Endothelial cell of umbilical vein (primary cell): ENCODE data around the gene TRABD2A. TPM values are rescaled to one million over a fixed set of nuclear protein-coding genes. Genes with fewer than 3 reads are reported as not detected.

Source experiments
- BruUV-seq: library from RNA; stranded (reverse); fragments of 400-500 nt; replicated peaks from 2 replicates; lab custom pipeline; 2021; lab: Mats Ljungman, UMichigan
- CTCF ChIA-PET: fragments of 300-600, 350-600 bp; sonication (Branson Sonifier 250); formaldehyde crosslinking; loops from one replicate; lab custom pipeline; 2021; ENCODE audit warnings: antibody characterized with exemption, inconsistent platforms; lab: Charles Lee
- POLR2A ChIA-PET: fragments of 300-600, 350-600 bp; sonication (Branson Sonifier 250); formaldehyde crosslinking; loops from one replicate; lab custom pipeline; 2021; ENCODE audit warnings: antibody characterized with exemption, inconsistent platforms; lab: Charles Lee
- DNase-seq: peaks from one replicate; pipeline ENCODE4 v3.0.0-alpha.2; 2011; ENCODE audit warnings: low read depth, low spot score
- FAIRE-seq: peaks from 2 replicates; lab custom pipeline; 2011; peaks lifted over from hg19 to GRCh38; lab: Jason Lieb, UNC
- H2AFZ ChIP-seq: 2 replicates; pipeline ENCODE4 v1.6.0; 2012; ENCODE audit warnings: low read depth, low read length, control low read depth, inconsistent platforms
- H3K27ac ChIP-seq: 2 replicates; pipeline ENCODE4 v1.5.1; 2011; ENCODE audit warnings: low read depth, mild to moderate bottlenecking, control low read depth, low read length, moderate library complexity; ENCODE audit not compliant: insufficient read depth
- H3K27me3 ChIP-seq, 2 experiments: 2 replicates each; pipeline versions ENCODE4 v1.6.0 to v1.6.1; 2011; ENCODE audit warnings: low read length in 2 of 2, mixed read lengths in 1 of 2; ENCODE audit not compliant: control insufficient read depth in 2 of 2, insufficient read depth in 2 of 2
- H3K36me3 ChIP-seq, 2 experiments: 2 replicates in 1 of 2; 3 replicates in 1 of 2; pipeline ENCODE4 v1.5.1; 2011; ENCODE audit warnings: low read length in 2 of 2, mild to moderate bottlenecking in 1 of 2, moderate library complexity in 1 of 2; ENCODE audit not compliant: control insufficient read depth in 2 of 2, insufficient read depth in 2 of 2; ENCODE audit errors: extremely low read depth in 1 of 2
- H3K4me1 ChIP-seq: 3 replicates; pipeline ENCODE4 v1.5.1; 2011; ENCODE audit warnings: mild to moderate bottlenecking, low read length; ENCODE audit not compliant: control insufficient read depth, insufficient read depth; ENCODE audit errors: extremely low read depth
- H3K4me2 ChIP-seq: 2 replicates; pipeline ENCODE4 v1.6.1; 2011; ENCODE audit warnings: low read length, control low read depth, mixed read lengths; ENCODE audit not compliant: insufficient read depth
- H3K4me3 ChIP-seq, 3 experiments: fragments of 200-600 bp in 1 of 3; sonication (generic), shearing (Covaris generic) in 1 of 3; replicated peaks in 1 of 3; 2 replicates each; pipeline ENCODE4 v1.5.1; 2011 to 2016; ENCODE audit warnings: control low read depth in 3 of 3, low read length in 3 of 3, mild to moderate bottlenecking in 2 of 3, inconsistent platforms in 1 of 3, low read depth in 1 of 3, moderate library complexity in 1 of 3; ENCODE audit not compliant: insufficient read depth in 1 of 3
- H3K79me2 ChIP-seq: 2 replicates; pipeline ENCODE4 v1.6.0; 2012; ENCODE audit warnings: low read length, inconsistent platforms; ENCODE audit not compliant: control insufficient read depth, insufficient read depth
- H3K9ac ChIP-seq: replicated peaks from 2 replicates; pipeline ENCODE3; 2011; ENCODE audit warnings: low read length, control low read depth; ENCODE audit not compliant: insufficient read depth; ENCODE audit errors: extremely low read depth
- H3K9me1 ChIP-seq: replicated peaks from 3 replicates; pipeline ENCODE4 v1.6.0; 2011; ENCODE audit warnings: mild to moderate bottlenecking, low read length; ENCODE audit not compliant: control insufficient read depth, insufficient read depth; ENCODE audit errors: extremely low read depth
- H3K9me3 ChIP-seq: replicated peaks from 2 replicates; pipeline ENCODE4 v1.5.1; 2012; ENCODE audit warnings: low read length, inconsistent platforms; ENCODE audit not compliant: control insufficient read depth, insufficient read depth
- H4K20me1 ChIP-seq: replicated peaks from 2 replicates; pipeline ENCODE3; 2011; ENCODE audit warnings: mild to moderate bottlenecking, low read length; ENCODE audit not compliant: control insufficient read depth, insufficient read depth; ENCODE audit errors: extremely low read depth
- EZH2 ChIP-seq: IDR thresholded peaks from 2 replicates; pipeline ENCODE4 v1.6.1; 2012; ENCODE audit warnings: borderline replicate concordance, low read depth, mild to moderate bottlenecking, moderate library complexity, low read length, inconsistent platforms; ENCODE audit not compliant: severe bottlenecking
- FOS ChIP-seq: IDR thresholded peaks from 2 replicates; pipeline ENCODE4 v1.6.1; 2011; ENCODE audit warnings: mild to moderate bottlenecking, low read length, moderate library complexity, borderline replicate concordance; ENCODE audit not compliant: insufficient read depth
- GATA2 ChIP-seq: IDR thresholded peaks from 2 replicates; pipeline ENCODE4 v1.7.0; 2011; ENCODE audit warnings: low read depth, mild to moderate bottlenecking, moderate library complexity, mixed read lengths, low read length; ENCODE audit not compliant: insufficient read length, insufficient read depth
- JUN ChIP-seq: IDR thresholded peaks from 2 replicates; pipeline ENCODE4 v1.6.1; 2011; ENCODE audit warnings: borderline replicate concordance, low read depth; ENCODE audit not compliant: insufficient read length, insufficient read depth
- MAX ChIP-seq: IDR thresholded peaks from 2 replicates; pipeline ENCODE4 v1.6.1; 2011; ENCODE audit not compliant: insufficient read depth, insufficient read length
- MYC ChIP-seq: IDR thresholded peaks from one replicate; pipeline ENCODE4 v1.6.1; 2011; ENCODE audit warnings: mild to moderate bottlenecking, low read depth, low read length
- POLR2A ChIP-seq: IDR thresholded peaks from 2 replicates; pipeline ENCODE4 v1.6.1; 2012; ENCODE audit warnings: low read depth, mild to moderate bottlenecking, control low read depth, low read length
- POLR2AphosphoS5 ChIP-seq: IDR thresholded peaks from 2 replicates; pipeline ENCODE4 v1.6.1; 2012; ENCODE audit warnings: low read depth, mild to moderate bottlenecking, control low read depth, low read length, moderate library complexity; ENCODE audit not compliant: insufficient read depth
- dilution Hi-C: fragments of 300-500 bp; cut with MboI; formaldehyde crosslinking; loops from one replicate; pipeline ENCODE4 v1.15.0; 2019; ENCODE audit warnings: low sequenced_read_pairs; ENCODE audit not compliant: extremely low pct_ligation_motif_present
- intact Hi-C: fragments of 100-400 bp; cut with micrococcal nuclease; formaldehyde crosslinking; loops from one replicate; pipeline ENCODE4 v1.10.0; 2022
- polyA plus RNA-seq, 4 experiments: library from polyadenylated mRNA; depleted of rRNA in 3 of 4; stranded (reverse) in 3 of 4; unstranded in 1 of 4; fragments of >200 nt; gene quantifications; 2 replicates each; pipeline versions ENCODE4 v1.2.1 to v1.2.3, GENCODE V29; 2011 to 2012; ENCODE audit warnings: missing spikeins in 1 of 4
- total RNA-seq: library from RNA; stranded (reverse); gene quantifications from 2 replicates; pipeline ENCODE4 v1.2.3, GENCODE V29; 2021
- TF ChIP-seq, protein P1 (sequence below), 2 donors: IDR thresholded peaks; 1 replicate in 1 of 2; 2 replicates in 1 of 2; pipeline ENCODE4 v1.5.1; 2011; ENCODE audit warnings: low read length in 2 of 2, mild to moderate bottlenecking in 2 of 2, moderate library complexity in 2 of 2, control low read depth in 1 of 2, inconsistent platforms in 1 of 2, low read depth in 1 of 2; ENCODE audit not compliant: insufficient read depth in 1 of 2; ENCODE audit errors: extremely low read depth in 1 of 2

TRABD2A gene
- total and polyA plus RNA-seq, 2 donors (not counting 3 experiments of a cell fraction or from before 2014, with no cell fraction given): 1.0 to 1.8 TPM

DNA sequence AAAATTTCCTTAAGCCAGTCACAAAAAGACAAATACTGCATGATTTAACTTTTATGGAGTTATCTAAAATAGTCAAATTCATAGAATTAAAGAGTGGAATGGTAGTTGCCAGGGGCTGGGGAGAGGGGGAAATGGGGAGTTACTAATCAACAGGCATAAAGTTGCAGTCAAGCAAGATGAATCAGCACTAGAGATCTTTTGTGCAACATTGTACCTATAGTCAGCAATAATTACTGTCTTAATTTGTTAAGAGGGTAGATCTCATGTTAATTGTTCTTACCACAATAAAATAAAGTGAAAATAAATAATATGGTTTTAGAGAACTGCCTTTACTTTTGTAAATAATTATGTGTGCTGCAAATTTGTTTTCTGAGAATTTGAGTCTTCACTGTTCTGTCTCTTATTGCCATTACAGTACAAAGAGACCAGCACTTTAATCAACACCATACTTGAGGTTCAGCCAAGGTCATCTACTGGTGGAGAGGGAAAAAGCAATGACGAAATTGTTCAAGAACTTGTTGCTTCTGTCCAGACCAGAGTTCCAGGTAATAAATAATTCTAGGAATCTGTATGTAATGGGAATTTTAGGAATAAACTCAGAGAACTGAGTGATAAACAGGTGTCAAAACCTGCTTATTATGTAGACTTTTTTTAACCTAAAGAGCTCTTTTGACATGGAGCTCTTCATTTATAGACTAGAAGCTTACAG lies 75.5 kb downstream of the TRABD2A start:
- FAIRE-seq (no peak), DNase-seq (no peak)
- intact Hi-C loops: no loop called here
- no TSS peak for BruUV-seq
- ChIA-PET CTCF (interaction anchor here (1.0 kb wide), 1 partner anchor 16 kb away, joined by 3 read pairs; no protein-coding TSS in a partner anchor), POLR2A (no interaction called here)
- dilution Hi-C loops: no loop called here
- no peaks in the 10 kb centered on the region for H3K27me3 ChIP-seq
- no peaks in the 10 kb centered on the region for H3K36me3 ChIP-seq
- no peak overlapping the region for H2AFZ ChIP-seq
- H3K9me1 ChIP-seq: no peaks in the 10 kb centered on the region
- H3K4me1 ChIP-seq: no peaks in the 10 kb centered on the region
- no peak for TF ChIP-seq POLR2AphosphoS5
- H3K4me2 ChIP-seq: no peak overlapping the region
- no peak overlapping the region for H3K9ac ChIP-seq
- H3K27ac ChIP-seq: no peak overlapping the region
- no peaks in the 10 kb centered on the region for H4K20me1 ChIP-seq
- no peaks in the 10 kb centered on the region for H3K9me3 ChIP-seq
- no peak overlapping the region for H3K4me3 ChIP-seq
- H3K79me2 ChIP-seq: no peaks in the 10 kb centered on the region

DNA sequence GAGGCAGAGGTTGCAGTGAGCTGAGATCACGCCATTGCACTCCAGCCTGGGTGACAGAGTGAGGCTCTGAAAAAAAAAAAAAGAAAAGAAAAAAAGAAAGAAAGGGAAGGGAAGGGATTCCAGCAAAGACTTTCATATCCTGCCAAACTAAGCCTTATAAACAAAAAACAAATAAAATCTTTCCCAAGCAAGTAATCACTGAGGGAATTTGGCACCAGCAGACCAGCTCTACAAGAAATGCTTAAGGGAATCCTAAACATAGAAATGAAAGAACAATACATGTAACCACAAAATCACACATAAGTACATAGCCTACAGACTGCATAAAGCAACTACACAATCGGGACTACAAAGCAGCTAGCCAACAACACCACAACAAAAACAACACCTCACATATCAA lies 79.1 kb downstream of the TRABD2A start:
- ChIA-PET POLR2A (no interaction called here), CTCF (no interaction called here)
- intact Hi-C loops (no loop called here), dilution Hi-C loops (no loop called here)
- Histone ChIP-seq H3K4me1 (no peaks in the 10 kb centered on the region), H3K27ac (no peak overlapping the region), H2AFZ (no peak overlapping the region), H3K9me1 (no peaks in the 10 kb centered on the region), H3K9ac (no peak overlapping the region), H3K4me3 (no peak overlapping the region), H3K79me2 (no peaks in the 10 kb centered on the region), H4K20me1 (no peaks in the 10 kb centered on the region), H3K4me2 (no peak overlapping the region), H3K27me3 (peaks cover 0 to 2% of the 10 kb centered on the region in 2 experiments), H3K36me3 (no peaks in the 10 kb centered on the region), H3K9me3 (no peaks in the 10 kb centered on the region)
- TF ChIP-seq POLR2A (no peak), EZH2 (no peak), FOS (no peak), MYC (no peak), JUN (no peak), MAX (no peak), GATA2 (no peak), POLR2AphosphoS5 (no peak)
- TF ChIP-seq, protein P1, sequence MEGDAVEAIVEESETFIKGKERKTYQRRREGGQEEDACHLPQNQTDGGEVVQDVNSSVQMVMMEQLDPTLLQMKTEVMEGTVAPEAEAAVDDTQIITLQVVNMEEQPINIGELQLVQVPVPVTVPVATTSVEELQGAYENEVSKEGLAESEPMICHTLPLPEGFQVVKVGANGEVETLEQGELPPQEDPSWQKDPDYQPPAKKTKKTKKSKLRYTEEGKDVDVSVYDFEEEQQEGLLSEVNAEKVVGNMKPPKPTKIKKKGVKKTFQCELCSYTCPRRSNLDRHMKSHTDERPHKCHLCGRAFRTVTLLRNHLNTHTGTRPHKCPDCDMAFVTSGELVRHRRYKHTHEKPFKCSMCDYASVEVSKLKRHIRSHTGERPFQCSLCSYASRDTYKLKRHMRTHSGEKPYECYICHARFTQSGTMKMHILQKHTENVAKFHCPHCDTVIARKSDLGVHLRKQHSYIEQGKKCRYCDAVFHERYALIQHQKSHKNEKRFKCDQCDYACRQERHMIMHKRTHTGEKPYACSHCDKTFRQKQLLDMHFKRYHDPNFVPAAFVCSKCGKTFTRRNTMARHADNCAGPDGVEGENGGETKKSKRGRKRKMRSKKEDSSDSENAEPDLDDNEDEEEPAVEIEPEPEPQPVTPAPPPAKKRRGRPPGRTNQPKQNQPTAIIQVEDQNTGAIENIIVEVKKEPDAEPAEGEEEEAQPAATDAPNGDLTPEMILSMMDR (IDR thresholded peaks at IDR 0.05; ENCODE audit: extremely low read depth in 1 of 2, insufficient read depth in 1 of 2, low read depth in 1 of 2, low read length in 2 of 2): no peak
- DNase-seq (no peak), FAIRE-seq (no peak)
- no TSS peak for BruUV-seq
